Activated CD4-positive, CD25-positive, alpha-beta regulatory T cell treated with anti-CD3 and anti-CD28 coated beads, Interleukin-2, amount 50 U/mL, for 16 hours (primary cell): ENCODE measurements around the gene PLEKHB1.

Experiments used
- DNase-seq: peaks from one replicate; pipeline ENCODE4 v3.0.0-alpha.2; 2020; ENCODE audit warnings: low read depth, low spot score

The PLEKHB1 gene

DNA sequence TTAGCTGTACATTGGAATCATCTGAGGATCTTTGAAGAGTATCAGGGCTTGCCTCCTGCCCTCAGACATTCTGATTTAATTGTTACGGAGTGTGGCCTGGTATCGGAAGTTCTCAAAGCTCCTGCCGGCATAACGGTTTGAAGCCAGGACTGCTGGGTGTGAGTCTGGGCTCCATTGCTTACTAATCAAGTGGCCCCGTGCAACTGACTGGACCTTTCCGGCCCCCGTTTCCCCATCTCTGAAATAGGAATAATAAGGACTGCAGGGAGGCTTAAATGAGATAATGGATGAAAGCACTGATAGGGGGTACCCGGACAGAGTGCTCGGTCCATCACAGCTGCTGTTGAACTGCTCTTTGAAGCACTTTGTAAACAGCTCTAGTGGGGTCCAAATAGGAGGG lies 1.7 kb downstream of the PLEKHB1 start:
- no peak for DNase-seq

DNA sequence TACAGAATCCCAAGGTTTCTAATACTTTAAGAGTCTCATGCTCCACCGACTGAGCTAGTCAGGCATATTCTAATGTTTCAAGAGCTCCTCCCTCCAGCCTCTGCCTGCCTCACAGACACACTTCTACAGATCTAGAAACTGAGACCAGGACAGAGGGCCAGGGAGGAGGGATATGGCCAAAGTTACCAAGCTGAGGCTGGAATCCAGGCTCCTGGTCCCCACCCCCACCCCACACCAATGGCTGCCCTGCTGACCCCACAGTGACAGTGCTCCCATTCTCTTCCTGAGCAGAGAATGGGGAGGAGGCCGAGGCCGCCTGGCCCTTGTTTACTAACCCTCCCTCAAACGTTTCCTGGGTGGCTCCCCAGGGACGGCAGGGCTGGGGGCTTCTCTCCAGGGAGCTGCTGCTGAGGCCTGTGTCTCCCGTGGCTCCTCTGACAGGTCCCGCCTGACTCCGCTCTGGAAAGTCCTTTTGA lies 2.2 kb downstream of the PLEKHB1 start:
- DNase-seq, result no peak

DNA sequence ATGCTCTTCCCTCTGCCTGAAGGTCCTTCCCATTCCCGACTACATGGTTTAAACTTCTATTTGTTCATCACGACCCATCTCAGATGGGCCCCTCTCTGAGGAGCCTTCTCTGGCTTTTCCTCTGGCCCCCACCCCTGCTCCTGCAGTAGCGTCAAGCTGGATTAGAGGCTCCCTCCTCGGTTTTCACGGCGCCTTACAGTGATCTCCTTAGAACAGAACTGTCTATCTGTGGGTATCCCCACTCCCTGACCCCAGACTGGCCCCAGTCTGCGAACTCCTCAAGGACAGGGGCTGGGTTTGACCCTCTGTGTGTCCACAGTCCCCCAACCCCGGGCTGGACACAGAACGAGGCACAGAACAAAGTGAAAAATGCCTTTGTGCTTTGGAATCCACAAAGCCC lies 2.8 kb downstream of the PLEKHB1 start:
- DNase-seq, result no peak

DNA sequence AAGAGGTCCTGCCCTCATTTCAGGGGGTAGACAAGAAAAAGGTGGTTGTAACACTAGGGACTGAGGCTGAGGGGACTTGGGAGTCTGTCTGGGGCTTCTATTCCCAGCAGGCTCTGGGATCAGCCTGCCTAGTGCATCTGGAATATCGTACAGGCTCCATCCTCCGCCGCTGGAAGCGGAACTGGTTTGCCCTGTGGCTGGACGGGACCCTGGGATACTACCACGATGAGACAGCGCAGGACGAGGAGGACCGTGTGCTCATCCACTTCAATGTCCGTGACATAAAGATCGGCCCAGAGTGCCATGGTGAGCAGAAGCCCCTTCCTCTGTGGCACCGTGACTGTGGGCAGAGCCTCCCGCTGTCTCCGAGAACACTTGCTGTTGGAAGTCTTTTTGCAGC lies 4.0 kb downstream of the PLEKHB1 start:
- no peak for DNase-seq

DNA sequence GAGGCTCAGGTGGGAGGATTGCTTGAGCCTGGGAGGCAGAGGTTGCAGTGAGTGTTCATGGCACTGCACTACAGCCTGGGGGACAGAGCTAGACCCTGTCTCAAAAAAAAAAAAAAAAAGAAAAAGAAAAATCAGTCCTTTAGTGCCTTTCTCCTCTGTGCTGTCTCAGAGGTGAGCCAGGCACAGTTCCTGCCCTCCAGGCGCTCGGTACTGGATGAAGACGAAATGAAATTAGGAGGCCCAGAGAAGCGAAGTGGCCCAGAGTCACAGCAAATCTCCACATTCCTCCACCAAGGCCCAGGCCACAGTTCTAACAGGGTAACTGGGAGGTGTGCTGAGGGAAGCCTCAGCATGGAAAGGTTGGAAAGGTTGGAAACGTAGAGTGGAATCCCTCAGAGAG lies 4.9 kb downstream of the PLEKHB1 start:
- DNase-seq, result no peak

DNA sequence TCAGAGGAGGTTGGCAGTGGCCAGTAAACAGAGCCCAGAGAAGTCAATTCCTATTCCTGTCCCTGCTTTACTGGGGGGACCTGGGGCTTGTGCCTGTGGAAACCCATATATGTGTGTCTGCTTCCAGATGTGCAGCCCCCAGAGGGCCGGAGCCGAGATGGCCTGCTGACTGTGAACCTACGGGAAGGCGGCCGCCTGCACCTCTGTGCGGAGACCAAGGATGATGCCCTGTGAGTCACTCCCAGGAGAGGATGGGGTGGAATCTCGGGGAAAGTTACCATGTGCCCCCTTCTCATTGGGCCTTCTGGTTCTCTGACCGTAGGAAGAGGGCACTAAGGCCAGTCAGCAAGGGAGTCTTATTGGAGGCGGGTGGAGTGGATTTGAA lies 5.3 kb downstream of the PLEKHB1 start:
- DNase-seq, result no peak

DNA sequence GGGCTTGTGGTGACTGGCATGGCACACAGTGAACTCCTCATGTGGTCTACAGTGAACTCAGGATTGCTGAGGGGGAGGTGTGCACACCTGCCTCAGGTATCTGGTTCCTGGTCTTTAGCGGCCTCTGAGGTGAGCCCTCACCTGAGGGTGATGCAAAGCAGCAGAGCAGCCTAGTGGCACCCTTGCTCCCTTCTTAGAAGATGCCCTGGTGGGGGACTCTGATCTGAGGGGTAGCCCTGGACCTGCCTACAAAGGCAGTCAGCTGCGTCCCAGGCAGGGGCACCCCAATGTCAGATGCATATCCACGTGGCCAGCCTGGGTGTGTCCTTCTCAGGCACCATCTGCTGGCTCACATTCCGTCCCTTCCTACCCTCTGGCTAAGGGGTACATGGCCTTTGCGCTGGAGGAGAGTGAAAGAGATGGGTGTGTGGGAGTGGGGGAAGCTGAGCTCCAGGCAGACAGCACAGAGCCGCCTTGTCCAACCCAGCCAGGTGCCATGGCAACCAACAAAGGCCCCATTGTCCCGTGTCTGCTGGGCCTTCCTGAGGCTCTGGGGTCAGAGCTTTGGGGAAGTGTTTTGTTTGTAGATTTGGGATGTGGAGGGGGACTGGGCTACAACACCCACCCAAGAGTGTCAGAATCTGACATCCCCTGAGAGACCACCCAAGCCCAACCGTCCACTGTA lies 5.8 kb downstream of the PLEKHB1 start:
- DNase-seq, result no peak

DNA sequence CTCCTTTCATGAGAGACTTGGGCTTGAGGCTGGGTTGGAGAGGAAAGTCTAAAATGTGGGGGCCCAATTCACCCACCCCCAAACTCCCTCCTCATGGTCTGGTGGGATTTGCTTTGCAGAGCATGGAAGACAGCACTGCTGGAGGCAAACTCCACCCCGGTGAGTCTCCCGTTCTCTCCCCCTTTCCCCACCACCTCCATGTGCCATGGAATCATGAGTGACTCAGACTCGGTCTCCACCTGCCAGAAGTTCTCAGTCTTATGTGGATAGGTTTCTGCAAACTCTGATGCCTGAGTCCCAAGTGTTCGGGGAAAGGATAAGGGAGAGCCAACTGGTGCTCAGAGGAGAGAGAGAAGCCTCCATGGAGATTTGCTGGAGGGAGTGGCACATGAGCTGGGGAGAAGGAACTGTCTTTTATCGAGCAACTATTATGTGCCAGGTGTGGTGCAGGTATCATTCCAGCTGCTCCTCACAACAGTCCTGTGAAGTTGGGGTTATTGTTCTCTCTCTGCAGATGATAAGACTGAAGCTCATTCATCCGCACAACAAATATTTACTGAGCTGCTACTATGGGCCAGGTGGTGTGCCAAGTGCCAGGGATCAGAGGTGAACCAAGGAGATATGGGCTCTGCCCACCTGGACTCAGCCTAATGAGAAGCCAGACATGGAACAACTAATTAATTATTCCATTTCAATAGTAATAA lies 6.6 kb downstream of the PLEKHB1 start:
- no peak for DNase-seq

DNA sequence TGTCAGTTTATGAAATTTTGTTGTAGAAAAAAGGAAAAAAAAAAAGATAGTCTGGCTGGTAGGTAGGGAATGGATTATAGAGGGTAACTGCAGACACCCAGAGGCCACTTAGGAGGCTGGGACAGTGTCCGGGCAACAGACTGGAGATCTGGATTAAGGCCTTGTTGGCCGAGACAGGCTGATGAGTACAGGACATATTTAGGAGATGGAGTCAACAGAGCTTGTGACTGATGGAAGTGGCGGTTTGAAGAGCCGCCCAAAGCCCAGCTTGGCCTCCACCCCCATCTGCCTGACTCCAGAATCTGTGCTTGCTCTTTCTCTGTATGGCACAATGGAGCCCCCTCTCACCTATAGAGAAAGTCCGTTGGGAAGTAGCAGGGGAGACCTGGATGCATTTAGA lies 7.6 kb downstream of the PLEKHB1 start:
- no peak for DNase-seq

DNA sequence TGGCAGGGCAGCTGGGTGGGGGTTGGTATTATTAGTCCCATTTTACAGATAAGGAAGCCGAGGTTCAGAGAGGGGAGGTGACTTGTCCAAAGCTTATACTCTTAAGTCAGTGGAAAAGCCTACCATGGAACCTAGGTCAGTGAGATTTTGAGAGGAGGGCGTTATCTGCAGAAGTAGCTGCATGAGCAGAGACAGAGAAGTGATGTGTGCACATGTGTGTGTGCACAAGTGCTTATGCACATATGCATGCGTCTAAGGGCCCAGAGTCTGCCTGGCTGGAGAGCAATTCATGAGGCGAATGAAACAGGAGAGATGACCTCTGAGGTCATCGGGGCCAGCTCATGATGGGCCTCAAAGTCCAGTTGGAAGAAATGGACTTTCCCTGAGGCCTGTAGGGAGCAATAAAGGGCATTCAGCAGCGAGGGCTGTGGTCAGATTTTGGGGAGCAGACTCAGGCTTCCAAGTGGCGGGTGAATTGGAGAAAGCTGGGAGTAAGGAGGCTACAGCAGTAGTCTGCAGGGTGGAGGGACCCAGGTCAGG lies 8.2 kb downstream of the PLEKHB1 start:
- no peak for DNase-seq

DNA sequence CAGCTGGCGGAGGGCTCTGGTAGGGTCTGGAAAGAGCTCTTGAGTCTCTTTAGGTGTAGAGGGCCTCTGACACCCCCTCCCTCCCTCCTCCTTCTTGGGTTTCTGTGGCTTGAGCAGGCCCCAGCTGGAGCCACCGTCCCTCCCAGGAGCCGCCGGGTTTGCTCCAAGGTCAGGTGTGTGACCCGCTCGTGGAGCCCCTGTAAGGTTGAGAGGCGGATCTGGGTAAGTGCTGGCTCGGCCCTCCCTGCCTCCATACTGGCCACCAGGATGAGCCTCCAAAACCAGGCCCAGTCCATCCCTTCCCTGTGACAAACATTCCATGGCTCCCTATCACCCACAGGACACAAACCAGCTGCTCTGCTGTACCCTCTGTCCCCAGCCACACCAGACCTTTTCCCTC lies 9.3 kb downstream of the PLEKHB1 start:
- no peak for DNase-seq

DNA sequence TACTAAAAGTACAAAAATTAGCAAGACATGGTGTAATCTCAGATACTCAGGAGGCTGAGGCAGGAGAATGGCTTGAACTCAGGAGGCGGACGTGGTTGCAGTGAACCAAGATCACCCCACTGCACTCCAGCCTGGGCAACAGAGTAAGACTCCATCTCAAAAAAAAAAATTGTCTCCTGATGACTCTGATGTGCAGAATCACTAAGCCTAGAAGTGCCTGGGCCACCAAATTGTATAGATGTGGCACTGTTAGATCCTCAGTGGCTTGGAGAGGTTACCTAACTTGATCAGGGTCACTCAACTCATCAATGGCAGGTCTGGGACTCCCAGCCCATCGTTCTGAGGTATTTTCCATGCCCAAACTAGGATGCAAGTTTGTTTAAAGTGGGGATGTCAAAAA lies 10.6 kb downstream of the PLEKHB1 start:
- no peak for DNase-seq

DNA sequence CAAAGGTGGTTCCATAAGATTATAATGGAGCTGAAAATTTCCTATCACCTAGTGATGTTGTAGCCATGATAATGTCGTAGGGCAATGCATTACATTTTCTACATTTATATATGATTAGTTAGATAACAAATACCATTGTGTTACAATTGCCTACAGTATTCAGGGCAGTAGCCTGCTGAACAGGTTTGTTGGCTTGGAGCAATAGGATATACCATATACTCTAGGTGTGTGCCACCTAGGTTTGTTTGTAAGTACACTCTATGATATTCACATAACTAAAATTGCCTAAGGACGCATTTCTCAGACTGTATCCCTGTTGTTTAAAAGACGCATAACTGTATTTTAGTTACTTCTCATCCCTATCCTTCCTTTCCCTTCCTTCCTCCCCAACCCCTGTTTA lies 13.6 kb downstream of the PLEKHB1 start:
- DNase-seq, result no peak

DNA sequence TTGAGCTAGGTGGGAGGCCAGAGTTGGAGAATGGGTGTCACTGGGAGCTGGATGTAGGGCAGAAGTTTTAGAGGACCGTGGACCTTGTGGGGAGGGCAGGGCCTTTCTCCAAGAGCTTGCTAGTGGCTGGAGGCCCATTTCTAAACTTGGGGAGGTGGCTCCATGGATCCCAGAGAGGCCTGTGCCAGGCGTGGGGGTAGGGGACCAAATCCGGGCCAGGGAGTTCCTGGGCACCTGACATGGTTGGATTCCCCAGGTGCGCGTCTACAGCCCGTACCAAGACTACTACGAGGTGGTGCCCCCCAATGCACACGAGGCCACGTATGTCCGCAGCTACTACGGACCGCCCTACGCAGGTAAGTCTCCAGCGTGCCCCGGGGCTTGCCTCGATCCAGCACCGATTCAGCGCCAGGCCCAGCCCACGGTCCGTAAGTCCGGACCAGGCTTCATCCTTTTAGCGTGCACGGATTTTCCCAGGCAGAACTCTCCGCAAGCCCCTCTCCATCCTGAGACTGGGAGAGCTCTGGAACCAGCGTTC lies 14.2 kb downstream of the PLEKHB1 start:
- DNase-seq, result no peak

DNA sequence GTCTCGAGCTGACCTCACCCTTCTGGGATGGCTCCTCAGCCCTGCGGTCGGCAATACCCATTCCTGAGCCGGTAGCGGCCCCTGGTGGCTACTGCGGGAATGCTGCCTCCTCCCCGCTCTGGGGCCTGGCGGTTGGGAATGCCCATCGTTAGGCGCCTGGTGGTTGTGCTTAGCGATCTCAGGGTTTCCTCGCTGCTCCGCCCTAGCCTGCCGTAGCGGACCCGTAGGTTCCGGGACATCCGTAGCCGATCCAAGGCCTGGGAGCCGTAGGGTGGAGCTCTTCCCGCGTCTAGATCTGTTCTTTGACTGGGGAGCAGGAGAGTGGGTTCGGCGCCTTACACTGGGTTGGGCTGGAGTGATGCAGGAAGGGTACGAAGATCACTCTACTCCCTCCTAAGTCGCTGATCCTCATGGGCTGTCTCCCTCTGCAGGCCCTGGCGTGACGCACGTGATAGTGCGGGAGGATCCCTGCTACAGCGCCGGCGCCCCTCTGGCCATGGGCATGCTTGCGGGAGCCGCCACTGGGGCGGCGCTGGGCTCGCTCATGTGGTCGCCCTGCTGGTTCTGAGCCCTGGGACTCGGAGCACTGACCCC lies 14.8 kb downstream of the PLEKHB1 start:
- peak; percentile 67 for DNase-seq

DNA sequence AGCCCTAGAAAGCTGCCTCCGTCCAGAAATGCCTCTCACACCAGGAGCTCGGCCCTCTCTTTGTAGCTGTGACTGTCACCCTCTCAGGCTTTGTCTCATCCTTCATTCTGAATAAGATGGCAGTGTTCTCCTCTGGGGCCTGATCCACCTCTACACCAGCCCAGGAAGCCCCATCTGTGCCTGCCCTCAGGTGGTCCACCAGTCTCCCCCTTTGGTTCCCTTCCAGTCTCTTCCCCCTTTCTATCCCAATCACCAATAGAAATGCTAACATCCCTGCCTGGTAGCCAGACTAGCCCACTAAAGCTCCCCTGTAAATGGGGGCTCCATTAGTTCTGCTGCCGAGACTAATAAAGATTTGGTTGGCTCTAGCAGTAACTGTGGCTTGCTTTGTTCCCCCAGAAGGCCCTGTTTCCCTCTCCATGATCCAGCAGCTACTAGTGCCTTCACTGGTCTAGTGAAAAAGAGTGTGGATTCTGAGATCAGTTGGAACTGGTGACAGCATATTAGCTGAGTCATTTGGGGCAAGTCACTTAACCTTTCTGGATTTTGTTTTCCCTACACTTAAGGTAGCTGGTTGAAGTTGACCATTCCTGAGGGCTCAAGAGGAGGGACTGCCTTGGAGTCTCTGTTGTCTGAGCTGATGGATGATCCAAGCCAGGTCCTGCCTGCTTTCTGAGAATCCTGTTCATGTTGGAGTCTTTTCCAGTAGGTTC lies 16.2 kb downstream of the PLEKHB1 start:
- DNase-seq, result no peak

DNA sequence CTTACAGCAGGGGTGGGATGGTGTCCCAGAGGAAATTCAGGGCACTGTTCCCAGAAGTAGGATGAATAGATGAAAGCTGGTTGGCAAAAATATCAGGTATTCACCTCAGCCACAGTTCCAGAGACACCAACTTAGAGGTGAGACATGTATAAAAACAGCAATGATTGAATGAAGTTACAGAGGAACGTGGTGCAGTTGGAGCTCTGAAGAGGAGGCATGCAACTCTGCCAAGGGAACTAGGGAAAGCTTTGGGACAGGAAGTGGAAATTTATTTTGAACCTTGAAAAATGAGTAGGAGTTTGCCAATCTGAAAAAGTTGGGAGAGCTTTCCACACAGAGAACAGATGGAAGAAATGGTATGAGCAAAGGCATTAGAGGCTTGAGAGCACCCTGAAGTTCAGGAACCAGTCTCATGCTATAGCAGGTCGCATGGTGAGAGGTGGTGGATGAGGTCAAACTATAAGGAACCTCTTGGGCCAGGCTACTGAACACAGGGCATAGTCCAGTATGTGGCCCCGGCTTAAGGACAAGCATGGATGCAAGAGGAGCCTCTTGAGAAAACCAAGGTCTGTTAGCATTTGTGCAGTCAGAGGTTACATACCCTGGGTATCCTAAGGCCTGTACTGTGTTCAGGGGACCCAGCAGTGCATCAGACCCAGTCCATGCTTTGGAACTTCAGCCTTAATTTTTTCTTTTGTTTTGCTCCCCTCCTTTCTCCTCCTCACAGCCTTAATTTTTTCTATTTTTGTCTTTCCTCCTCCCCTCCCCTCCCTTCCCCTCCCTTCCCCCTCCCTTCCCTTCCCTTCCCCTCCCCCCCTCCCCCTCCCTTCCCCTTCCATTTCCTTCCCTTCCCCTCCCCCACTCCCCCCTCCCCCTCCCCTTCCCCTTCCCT lies 17.5 kb downstream of the PLEKHB1 start:
- no peak for DNase-seq

DNA sequence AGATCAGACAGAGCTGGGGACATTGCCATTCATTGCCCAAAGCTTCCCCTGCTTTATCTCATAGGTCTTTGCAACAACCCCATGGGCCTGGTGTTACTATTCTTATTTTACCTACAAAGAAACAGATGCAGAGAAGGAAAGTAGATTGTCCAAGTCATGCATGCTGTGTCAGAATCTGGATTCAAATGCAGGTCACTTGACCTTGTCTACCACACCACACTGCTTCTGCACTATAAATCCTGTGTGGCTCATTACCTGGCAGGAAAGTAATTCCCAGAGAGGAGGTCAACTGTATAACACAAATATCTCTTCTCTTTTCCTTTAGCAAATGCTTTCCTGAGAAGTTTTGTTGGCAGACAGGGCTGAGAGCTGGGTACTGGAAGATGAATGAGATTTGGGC lies 18.5 kb downstream of the PLEKHB1 start:
- DNase-seq, result no peak

DNA sequence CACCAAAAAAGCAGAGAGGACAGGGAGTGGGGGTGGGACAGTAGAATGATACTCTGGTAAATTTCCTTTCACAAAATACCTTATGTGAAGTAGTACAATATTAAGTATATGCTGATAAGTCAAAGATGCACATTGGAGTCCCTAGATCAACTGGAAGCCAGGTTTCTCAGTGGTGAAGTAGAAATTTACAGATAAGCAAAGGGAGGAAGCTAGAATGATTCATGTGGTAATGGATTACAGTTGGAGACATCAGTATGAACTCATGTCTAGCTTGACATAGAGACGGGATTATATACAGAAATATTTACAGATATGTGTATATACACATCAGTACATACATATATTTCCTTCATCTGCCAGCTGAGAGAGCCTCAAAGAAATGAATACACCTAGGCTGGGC lies 21.5 kb downstream of the PLEKHB1 start:
- no peak for DNase-seq

DNA sequence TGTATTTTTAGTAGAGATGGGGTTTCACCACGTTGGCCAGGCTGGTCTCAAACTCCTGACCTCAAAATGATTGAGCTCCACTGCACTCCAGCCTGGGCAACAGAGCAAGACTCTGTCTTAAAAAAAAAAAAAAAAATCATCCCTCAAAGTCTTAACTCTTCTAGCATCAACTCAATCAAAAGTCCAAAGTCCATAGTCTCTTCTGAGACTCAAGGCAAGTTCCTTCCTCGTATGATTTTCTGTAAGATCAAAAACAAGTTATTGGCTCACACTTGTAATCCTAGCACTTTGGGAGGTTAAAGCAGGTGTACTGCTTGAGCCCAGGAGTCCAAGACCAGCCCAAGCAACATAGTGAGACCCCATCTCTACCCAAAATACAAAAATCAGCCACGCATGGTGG lies 24.4 kb downstream of the PLEKHB1 start:
- no peak for DNase-seq

DNA sequence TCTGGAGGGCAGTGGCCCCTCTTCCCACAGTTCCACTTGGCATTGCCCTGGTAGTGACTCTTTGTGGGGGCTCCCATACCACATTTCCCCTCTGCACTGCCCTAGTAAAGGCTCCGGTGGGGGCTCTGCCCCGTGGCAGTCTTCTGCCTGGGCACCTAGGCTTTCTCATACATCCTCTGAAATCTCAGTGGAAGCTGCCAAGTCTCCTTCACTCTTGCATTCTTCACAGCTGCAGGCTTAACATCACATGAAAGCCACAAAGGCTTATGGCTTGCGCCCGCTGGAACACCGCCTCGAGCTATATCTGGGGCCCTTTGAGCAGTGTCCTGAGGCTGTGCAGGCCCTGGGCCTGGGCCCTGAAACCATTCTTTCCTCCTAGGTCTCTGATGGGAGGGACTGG lies 25.3 kb downstream of the PLEKHB1 start:
- no peak for DNase-seq
